IMR-90 (cell line): ENCODE results near the gene COL4A1. TPM values are rescaled to one million over a fixed set of nuclear protein-coding genes. Genes with fewer than 3 reads are reported as not detected.

Source experiments
- ATAC-seq: fragments of 200-7000 bp; cut with Tn5 transposase; 2 replicates; pipeline ENCODE4 v1.9.1; 2020; ENCODE audit warnings: low read depth, mild to moderate bottlenecking, moderate library complexity
- BruUV-seq: library from RNA; stranded (reverse); fragments of 400-500 nt; replicated peaks from 2 replicates; lab custom pipeline; 2021; lab: Mats Ljungman, UMichigan
- CTCF ChIA-PET: fragments of 300-600 bp; formaldehyde crosslinking; extraction: SDS; loops from one replicate; lab custom pipeline; 2021; ENCODE audit warnings: antibody characterized with exemption; lab: Yijun Ruan, JAX
- POLR2A ChIA-PET: fragments of 300-600 bp; sonication (Branson Sonifier 250); formaldehyde crosslinking; loops from one replicate; lab custom pipeline; 2022; ENCODE audit warnings: antibody characterized with exemption; ENCODE audit not compliant: unreplicated experiment; lab: Charles Lee
- DNase-seq: peaks from one replicate; pipeline ENCODE4 v3.0.0; 2013
- H2AFZ ChIP-seq: replicated peaks from 2 replicates; pipeline ENCODE3; 2013; ENCODE audit warnings: low read length, mild to moderate bottlenecking; ENCODE audit not compliant: poor library complexity
- H2AK5ac ChIP-seq: 2 replicates; pipeline ENCODE4 v1.6.1; 2013; ENCODE audit warnings: low read depth, low read length, inconsistent platforms
- H2AK9ac ChIP-seq: replicated peaks from 2 replicates; pipeline ENCODE3; 2013; ENCODE audit warnings: mild to moderate bottlenecking, low read depth, low read length, moderate library complexity; ENCODE audit not compliant: poor library complexity
- H2BK120ac ChIP-seq: 2 replicates; pipeline ENCODE4 v1.6.1; 2013; ENCODE audit warnings: low read depth, low read length, inconsistent platforms
- H2BK15ac ChIP-seq: 3 replicates; pipeline ENCODE4 v1.6.1; 2013; ENCODE audit warnings: low read depth, low read length, inconsistent platforms
- H2BK20ac ChIP-seq: 2 replicates; pipeline ENCODE4 v1.6.1; 2013; ENCODE audit warnings: low read depth, mild to moderate bottlenecking, inconsistent platforms, low read length, moderate library complexity
- H2BK5ac ChIP-seq: 2 replicates; pipeline ENCODE4 v1.6.1; 2013; ENCODE audit warnings: mild to moderate bottlenecking, low read depth, low read length, inconsistent platforms; ENCODE audit not compliant: poor library complexity, severe bottlenecking
- H3K14ac ChIP-seq: replicated peaks from 2 replicates; pipeline ENCODE4 v1.6.1; 2013; ENCODE audit warnings: low read depth, low read length, inconsistent platforms
- H3K18ac ChIP-seq: 2 replicates; pipeline ENCODE4 v1.6.1; 2013; ENCODE audit warnings: low read depth, low read length, control low read depth
- H3K23ac ChIP-seq: 2 replicates; pipeline ENCODE4 v1.6.1; 2013; ENCODE audit warnings: low read depth, low read length, inconsistent platforms
- H3K27ac ChIP-seq: 2 replicates; pipeline ENCODE4 v1.5.1; 2013; ENCODE audit warnings: mild to moderate bottlenecking, control low read depth, low read length; ENCODE audit not compliant: insufficient read depth
- H3K27me3 ChIP-seq: 2 replicates; pipeline ENCODE4 v1.6.1; 2013; ENCODE audit warnings: low read length; ENCODE audit not compliant: control insufficient read depth, insufficient read depth
- H3K36me3 ChIP-seq: 2 replicates; pipeline ENCODE4 v1.6.1; 2013; ENCODE audit warnings: low read length, mixed read lengths; ENCODE audit not compliant: control insufficient read depth, insufficient read depth
- H3K4ac ChIP-seq: 2 replicates; pipeline ENCODE4 v1.6.1; 2013; ENCODE audit warnings: low read depth, low read length, inconsistent platforms
- H3K4me1 ChIP-seq: 2 replicates; pipeline ENCODE4 v1.6.1; 2013; ENCODE audit warnings: low read length, mixed read lengths; ENCODE audit not compliant: control insufficient read depth, insufficient read depth
- H3K4me2 ChIP-seq: 2 replicates; pipeline ENCODE4 v1.6.1; 2013; ENCODE audit warnings: low read depth, mild to moderate bottlenecking, control low read depth, low read length, moderate library complexity
- H3K4me3 ChIP-seq: 2 replicates; pipeline ENCODE4 v1.5.1; 2013; ENCODE audit warnings: low read depth, mild to moderate bottlenecking, control low read depth, low read length, moderate library complexity; ENCODE audit not compliant: insufficient read depth
- H3K56ac ChIP-seq: 2 replicates; pipeline ENCODE4 v1.6.1; 2013; ENCODE audit warnings: low read length, inconsistent platforms; ENCODE audit not compliant: insufficient read depth; ENCODE audit errors: extremely low read depth
- H3K79me1 ChIP-seq, 2 experiments: 2 replicates each; pipeline ENCODE4 v1.6.1; 2013; ENCODE audit warnings: low read length in 2 of 2, inconsistent platforms in 1 of 2, low read depth in 1 of 2
- H3K9ac ChIP-seq: 2 replicates; pipeline ENCODE4 v1.6.1; 2013; ENCODE audit warnings: low read depth, low read length, control low read depth
- H3K9me1 ChIP-seq: 2 replicates; pipeline ENCODE4 v1.6.1; 2013; ENCODE audit warnings: low read length, inconsistent platforms; ENCODE audit not compliant: insufficient read depth
- H3K9me3 ChIP-seq: 2 replicates; pipeline ENCODE4 v1.6.1; 2013; ENCODE audit warnings: low read length; ENCODE audit not compliant: control insufficient read depth, insufficient read depth
- H4K20me1 ChIP-seq: 2 replicates; pipeline ENCODE4 v1.6.1; 2013; ENCODE audit warnings: low read length, inconsistent platforms; ENCODE audit not compliant: insufficient read depth
- H4K5ac ChIP-seq: 2 replicates; pipeline ENCODE4 v1.6.1; 2013; ENCODE audit warnings: mild to moderate bottlenecking, low read depth, low read length, control low read depth
- H4K8ac ChIP-seq, 2 experiments: 2 replicates each; pipeline ENCODE4 v1.6.1; 2013; ENCODE audit warnings: low read depth in 2 of 2, low read length in 2 of 2, control low read depth in 1 of 2, inconsistent platforms in 1 of 2
- H4K91ac ChIP-seq: 2 replicates; pipeline ENCODE4 v1.6.1; 2013; ENCODE audit warnings: low read depth, low read length, inconsistent platforms; ENCODE audit not compliant: insufficient read depth
- BHLHE40 ChIP-seq: fragments of 150-350 bp; IDR thresholded peaks from 2 replicates; pipeline ENCODE4 v1.6.1; 2016; ENCODE audit warnings: mild to moderate bottlenecking, low read depth, low read length
- CEBPB ChIP-seq: IDR thresholded peaks from 2 replicates; pipeline ENCODE4 v1.6.1; 2012; ENCODE audit warnings: low read depth, low read length, improper control_type of control experiment
- CHD1 ChIP-seq: IDR thresholded peaks from 2 replicates; pipeline ENCODE4 v1.6.1; 2012; ENCODE audit warnings: low read depth, low read length, improper control_type of control experiment
- FOS ChIP-seq: fragments of 150-350 bp; IDR thresholded peaks from 2 replicates; pipeline ENCODE4 v1.6.1; 2016; ENCODE audit warnings: low read depth, low read length
- MAFK ChIP-seq: IDR thresholded peaks from 2 replicates; pipeline ENCODE4 v1.6.1; 2012; ENCODE audit warnings: low read depth, low read length, improper control_type of control experiment
- MAZ ChIP-seq: IDR thresholded peaks from 2 replicates; pipeline ENCODE4 v1.6.1; 2012; ENCODE audit warnings: low read depth, mild to moderate bottlenecking, low read length, improper control_type of control experiment, moderate library complexity, borderline replicate concordance
- MXI1 ChIP-seq: IDR thresholded peaks from 2 replicates; pipeline ENCODE4 v1.6.1; 2012; ENCODE audit warnings: low read depth, mild to moderate bottlenecking, low read length, moderate library complexity, borderline replicate concordance
- NFE2L2 ChIP-seq: fragments of 150-350 bp; IDR thresholded peaks from 2 replicates; pipeline ENCODE4 v1.6.1; 2016; ENCODE audit warnings: low read depth, mild to moderate bottlenecking, low read length
- POLR2A ChIP-seq: IDR thresholded peaks from 2 replicates; pipeline ENCODE4 v1.6.1; 2012; ENCODE audit warnings: mild to moderate bottlenecking, low read depth, low read length
- RAD21 ChIP-seq: IDR thresholded peaks from 2 replicates; pipeline ENCODE4 v1.6.1; 2012; ENCODE audit warnings: low read length, improper control_type of control experiment
- RCOR1 ChIP-seq: IDR thresholded peaks from 2 replicates; pipeline ENCODE4 v1.6.1; 2012; ENCODE audit warnings: mild to moderate bottlenecking, low read length, improper control_type of control experiment; ENCODE audit not compliant: insufficient replicate concordance
- RFX5 ChIP-seq: IDR thresholded peaks from 2 replicates; pipeline ENCODE4 v1.8.0; 2012; ENCODE audit warnings: low read depth, mild to moderate bottlenecking, low read length, moderate library complexity
- SMC3 ChIP-seq: fragments of 150-350 bp; IDR thresholded peaks from 2 replicates; pipeline ENCODE4 v1.6.1; 2016; ENCODE audit warnings: low read depth, mild to moderate bottlenecking, antibody characterized with exemption, low read length, moderate library complexity
- WGBS, 2 experiments: methylation state at CpG; one replicate each; pipeline versions ENCODE4 v1.1.5 to v1.1.7; 2013; ENCODE audit warnings: missing lambda C conversion rate in 2 of 2; ENCODE audit not compliant: insufficient read length in 1 of 2; ENCODE audit errors: extremely low coverage in 2 of 2; 5-methylcytosine and 5-hydroxymethylcytosine counted together
- dilution Hi-C: fragments of 300-500 bp; cut with HindIII; formaldehyde crosslinking; loops from one replicate; pipeline ENCODE4 v1.14.3; 2018; ENCODE audit warnings: low sequenced_read_pairs; ENCODE audit not compliant: unreplicated experiment
- in situ Hi-C: fragments of 300-500 bp; cut with MboI; formaldehyde crosslinking; loops from 3 replicates; pipeline ENCODE4 v1.14.3; 2019; ENCODE audit warnings: low sequenced_read_pairs, inconsistent platforms, mixed read lengths
- intact Hi-C: fragments of 100-400 bp; cut with micrococcal nuclease; formaldehyde crosslinking; loops from 2 replicates; pipeline ENCODE4 v1.10.0; 2022
- polyA plus RNA-seq, 3 experiments: library from polyadenylated mRNA; depleted of rRNA; stranded (reverse); fragments of >200 nt; gene quantifications; 2 replicates each; pipeline ENCODE4 v1.2.3, GENCODE V29; 2012; ENCODE audit warnings: low replicate concordance in 1 of 3
- total RNA-seq: library from RNA; depleted of rRNA; stranded (reverse); fragments of >200 nt; gene quantifications from 2 replicates; pipeline ENCODE4 v1.2.3, GENCODE V29; 2012
- TF ChIP-seq, protein P1 (sequence below): conservative IDR thresholded peaks from 2 replicates; pipeline ENCODE4 v1.5.1; 2012; ENCODE audit warnings: mild to moderate bottlenecking, low read depth, low read length, improper control_type of control experiment
- TF ChIP-seq, protein P2 (sequence below): fragments of 150-350 bp; IDR thresholded peaks from 2 replicates; pipeline ENCODE4 v1.6.1; 2017; ENCODE audit warnings: mild to moderate bottlenecking, antibody characterized with exemption, low read length, low read depth
- TF ChIP-seq, protein P3 (sequence below): fragments of 150-350 bp; IDR thresholded peaks from 2 replicates; pipeline ENCODE4 v1.6.1; 2016; ENCODE audit warnings: low read depth, mild to moderate bottlenecking, low read length, moderate library complexity, borderline replicate concordance

The COL4A1 gene
- total and polyA plus RNA-seq, 2 of the 4 experiments (the other 2 are of a cell fraction): 230 to 337 TPM

DNA sequence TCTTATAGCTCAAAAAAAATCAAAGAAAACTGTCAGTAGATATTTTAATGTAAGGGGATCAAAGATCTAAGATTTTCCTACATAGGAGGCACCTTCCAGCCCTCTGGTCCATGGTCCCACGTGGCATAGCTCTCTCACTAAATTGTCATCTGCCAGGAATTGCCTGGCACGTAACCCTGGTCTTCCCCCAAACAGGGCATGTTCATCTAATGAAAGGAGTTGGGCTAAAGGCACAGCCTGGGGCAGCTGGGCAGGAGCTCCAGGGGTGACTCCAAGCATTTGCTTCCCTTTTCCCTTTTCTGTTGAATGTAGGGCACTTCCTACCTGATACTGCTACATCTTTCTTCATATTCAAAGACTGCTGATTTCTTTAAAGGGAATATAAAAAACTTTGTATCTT, 148.7 kb downstream of the COL4A1 start:
- in situ Hi-C loops: no loop called here
- Histone ChIP-seq H3K23ac (no peak overlapping the region), H3K27me3 (no peaks in the 10 kb centered on the region), H2BK5ac (no peak overlapping the region), H3K18ac (no peak overlapping the region), H3K4ac (no peak overlapping the region), H4K8ac (no peak overlapping the region), H4K20me1 (peaks cover 8% of the 10 kb centered on the region; the same call in 1 of the 2 replicates), H3K36me3 (peaks cover 74% of the 10 kb centered on the region), H3K9me1 (peaks cover 7% of the 10 kb centered on the region; the same call in 1 of the 2 replicates), H4K91ac (no peak overlapping the region), H3K27ac (no peak overlapping the region), H2BK15ac (no peak overlapping the region), H3K79me1 (peaks cover 4 to 25% of the 10 kb centered on the region in 2 experiments; a peak in 3 of 4 replicates), H3K14ac (no peak overlapping the region), H4K5ac (no peak overlapping the region), H3K4me3 (no peak overlapping the region), H2BK120ac (no peak overlapping the region), H2AK9ac (no peak overlapping the region), H2BK20ac (no peak overlapping the region), H3K4me1 (peaks cover 5% of the 10 kb centered on the region), H2AK5ac (no peak overlapping the region), H3K9me3 (no peaks in the 10 kb centered on the region), H3K4me2 (no peak overlapping the region), H3K9ac (no peak overlapping the region), H2AFZ (no peak overlapping the region), H3K56ac (no peak overlapping the region)
- intact Hi-C loops: no loop called here
- ATAC-seq (no peak), DNase-seq (no peak)
- TF ChIP-seq POLR2A: no peak
- no peak for TF ChIP-seq RCOR1
- TF ChIP-seq CEBPB: no peak
- TF ChIP-seq, protein P1, sequence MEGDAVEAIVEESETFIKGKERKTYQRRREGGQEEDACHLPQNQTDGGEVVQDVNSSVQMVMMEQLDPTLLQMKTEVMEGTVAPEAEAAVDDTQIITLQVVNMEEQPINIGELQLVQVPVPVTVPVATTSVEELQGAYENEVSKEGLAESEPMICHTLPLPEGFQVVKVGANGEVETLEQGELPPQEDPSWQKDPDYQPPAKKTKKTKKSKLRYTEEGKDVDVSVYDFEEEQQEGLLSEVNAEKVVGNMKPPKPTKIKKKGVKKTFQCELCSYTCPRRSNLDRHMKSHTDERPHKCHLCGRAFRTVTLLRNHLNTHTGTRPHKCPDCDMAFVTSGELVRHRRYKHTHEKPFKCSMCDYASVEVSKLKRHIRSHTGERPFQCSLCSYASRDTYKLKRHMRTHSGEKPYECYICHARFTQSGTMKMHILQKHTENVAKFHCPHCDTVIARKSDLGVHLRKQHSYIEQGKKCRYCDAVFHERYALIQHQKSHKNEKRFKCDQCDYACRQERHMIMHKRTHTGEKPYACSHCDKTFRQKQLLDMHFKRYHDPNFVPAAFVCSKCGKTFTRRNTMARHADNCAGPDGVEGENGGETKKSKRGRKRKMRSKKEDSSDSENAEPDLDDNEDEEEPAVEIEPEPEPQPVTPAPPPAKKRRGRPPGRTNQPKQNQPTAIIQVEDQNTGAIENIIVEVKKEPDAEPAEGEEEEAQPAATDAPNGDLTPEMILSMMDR: no peak
- TF ChIP-seq RFX5: no peak
- TF ChIP-seq RAD21: no peak
- TF ChIP-seq MAFK: no peak
- TF ChIP-seq BHLHE40: no peak
- TF ChIP-seq FOS: no peak
- TF ChIP-seq CHD1: no peak
- no peak for TF ChIP-seq NFE2L2
- no peak for TF ChIP-seq SMC3
- TF ChIP-seq, protein P2, sequence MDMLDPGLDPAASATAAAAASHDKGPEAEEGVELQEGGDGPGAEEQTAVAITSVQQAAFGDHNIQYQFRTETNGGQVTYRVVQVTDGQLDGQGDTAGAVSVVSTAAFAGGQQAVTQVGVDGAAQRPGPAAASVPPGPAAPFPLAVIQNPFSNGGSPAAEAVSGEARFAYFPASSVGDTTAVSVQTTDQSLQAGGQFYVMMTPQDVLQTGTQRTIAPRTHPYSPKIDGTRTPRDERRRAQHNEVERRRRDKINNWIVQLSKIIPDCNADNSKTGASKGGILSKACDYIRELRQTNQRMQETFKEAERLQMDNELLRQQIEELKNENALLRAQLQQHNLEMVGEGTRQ: no peak
- TF ChIP-seq, protein P3, sequence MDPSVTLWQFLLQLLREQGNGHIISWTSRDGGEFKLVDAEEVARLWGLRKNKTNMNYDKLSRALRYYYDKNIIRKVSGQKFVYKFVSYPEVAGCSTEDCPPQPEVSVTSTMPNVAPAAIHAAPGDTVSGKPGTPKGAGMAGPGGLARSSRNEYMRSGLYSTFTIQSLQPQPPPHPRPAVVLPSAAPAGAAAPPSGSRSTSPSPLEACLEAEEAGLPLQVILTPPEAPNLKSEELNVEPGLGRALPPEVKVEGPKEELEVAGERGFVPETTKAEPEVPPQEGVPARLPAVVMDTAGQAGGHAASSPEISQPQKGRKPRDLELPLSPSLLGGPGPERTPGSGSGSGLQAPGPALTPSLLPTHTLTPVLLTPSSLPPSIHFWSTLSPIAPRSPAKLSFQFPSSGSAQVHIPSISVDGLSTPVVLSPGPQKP: no peak
- TF ChIP-seq MAZ: no peak
- TF ChIP-seq MXI1: no peak
- WGBS, 2 experiments: 100% methylated on average over 1 of the region's 2 CpGs; no CpG with 5 or more reads in 1 of the 2 experiments
- BruUV-seq: no TSS peak
- ChIA-PET POLR2A (no interaction called here), CTCF (no interaction called here)
- dilution Hi-C loops: no loop called here
